ENCODE measurements around the gene UFL1. TPM values are rescaled to one million over a fixed set of nuclear protein-coding genes. Genes with fewer than 3 reads are reported as not detected.

UFL1 gene
- total and polyA plus RNA-seq, 2 of the 8 experiments (the other 6 are each of a cell fraction or from before 2014, with no cell fraction given): 2.2 to 10.2 TPM

DNA sequence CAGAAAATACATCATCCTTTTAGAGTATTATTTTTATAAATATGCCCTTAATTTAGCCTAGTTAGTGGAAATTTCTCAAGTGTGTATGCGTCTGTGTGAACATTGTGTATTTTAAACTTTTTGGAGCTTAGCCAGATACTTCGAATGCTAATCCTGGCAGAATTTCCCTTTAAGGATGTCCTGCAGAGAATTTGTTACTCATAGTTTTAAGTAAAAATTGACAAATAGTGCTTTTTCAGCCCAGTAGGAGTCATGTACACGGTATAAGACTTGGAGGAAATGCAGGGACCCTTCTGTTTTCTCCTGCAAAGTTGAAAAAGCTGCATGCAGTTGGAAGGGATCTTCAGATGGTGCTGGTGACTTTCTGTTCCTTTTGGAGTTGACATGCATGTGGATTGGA, 41.3 kb downstream of the UFL1 start, which contains the start of gene FHL5:
TSS of gene FHL5 (plus strand) at position 243 of the 400 bp plus-strand sequence. CDS start 40,486 bp downstream, outside the sequence.
- H3K27me3 ChIP-seq (replicated peaks in 1 of 4; ENCODE audit: control insufficient read depth in 3 of 4, extremely low read depth in 1 of 4, insufficient read depth in 3 of 4, low read length in 3 of 4): no peaks in the 10 kb centered on the region
- no peak within 1 kb of the TSS for H4K5ac ChIP-seq (ENCODE audit: insufficient read length, low read depth, low read length)
- no peak within 1 kb of the TSS for H2BK20ac ChIP-seq (ENCODE audit: low read length)
- H3K9ac ChIP-seq (replicated peaks in 1 of 4; ENCODE audit: extremely low read depth in 1 of 4, low read depth in 3 of 4, low read length in 3 of 4): no peak within 1 kb of the TSS
- H2BK5ac ChIP-seq (ENCODE audit: low read depth, low read length): no peak within 1 kb of the TSS
- H3K4me3 ChIP-seq (ENCODE audit: extremely low read depth in 1 of 4, insufficient read depth in 2 of 4, low read depth in 3 of 4, low read length in 4 of 4): no peak within 1 kb of the TSS
- no peak for FAIRE-seq
- no peak within 1 kb of the TSS for H3K23ac ChIP-seq (ENCODE audit: insufficient read length)
- no peaks in the 10 kb centered on the region for H3K36me3 ChIP-seq (ENCODE audit: control insufficient read depth in 2 of 4, insufficient read depth in 4 of 4, low read length in 3 of 4)
- H3K79me1 ChIP-seq (ENCODE audit: low read depth, low read length): no peaks in the 10 kb centered on the region
- no peak within 1 kb of the TSS for H4K8ac ChIP-seq (ENCODE audit: extremely low read depth, insufficient read depth, low read length)
- ChIA-PET POLR2A (ENCODE audit: partially characterized antibody) (no interaction called here), CTCF (ENCODE audit: partially characterized antibody) (interaction anchor here (1.7 kb wide), 1 partner anchor 14 kb away, joined by 3 read pairs; no protein-coding TSS in a partner anchor)
- no peaks in the 10 kb centered on the region; a peak in 2 of 7 replicates for H3K4me1 ChIP-seq (replicated peaks in 1 of 4; ENCODE audit: control insufficient read depth in 3 of 4, insufficient read depth in 4 of 4, low read length in 3 of 4)
- no peak within 1 kb of the TSS for H3K14ac ChIP-seq (ENCODE audit: insufficient read length)
- no peak within 1 kb of the TSS for H3K4ac ChIP-seq (replicated peaks; ENCODE audit: insufficient read length, low read depth, low read length)
- no peaks in the 10 kb centered on the region for H3K23me2 ChIP-seq (ENCODE audit: low read depth, low read length)
- no peak within 1 kb of the TSS for H2AK5ac ChIP-seq (ENCODE audit: low read depth, low read length)
- no peak within 1 kb of the TSS for H3K18ac ChIP-seq (ENCODE audit: extremely low read depth, low read length)
- WGBS, 2 experiments (ENCODE audit: extremely low coverage in 1 of 2, insufficient coverage in 1 of 2, insufficient read length in 1 of 2, insufficient replicate concordance in 2 of 2, low coverage in 1 of 2, low lambda C conversion rate in 2 of 2, missing lambda C conversion rate in 1 of 2): 84% methylated on average over 3 of the region's 3 CpGs; no CpG with 5 or more reads in 1 of the 2 experiments
- H2BK12ac ChIP-seq (ENCODE audit: low read depth, low read length): no peak within 1 kb of the TSS
- no peak within 1 kb of the TSS for H3K56ac ChIP-seq (replicated peaks; ENCODE audit: insufficient read length, low read depth, low read length)
- H2BK120ac ChIP-seq (replicated peaks; ENCODE audit: low read depth, low read length): no peak within 1 kb of the TSS
- no peak within 1 kb of the TSS for H3K27ac ChIP-seq (ENCODE audit: low read depth, low read length)
- no peak for DNase-seq (ENCODE audit: low read depth in 1 of 2, low spot score in 2 of 2)
- H4K20me1 ChIP-seq (replicated peaks in 1 of 2; ENCODE audit: control insufficient read depth in 1 of 2, insufficient read depth in 2 of 2, low read length in 2 of 2): no peaks in the 10 kb centered on the region
- no peak within 1 kb of the TSS for H4K91ac ChIP-seq (replicated peaks; ENCODE audit: insufficient read length, low read length)
- no peaks in the 10 kb centered on the region for H3K9me3 ChIP-seq (ENCODE audit: insufficient read depth in 2 of 2, low read depth in 1 of 2, low read length in 1 of 2)
- H3K79me2 ChIP-seq (ENCODE audit: control insufficient read depth in 1 of 2, insufficient read depth in 2 of 2, low read length in 2 of 2): no peaks in the 10 kb centered on the region
- no peak within 1 kb of the TSS for H2BK15ac ChIP-seq (ENCODE audit: low read length)
- 0 out of 2 replicates have a peak within 1 kb of the TSS, but pooled peaks have one; percentile 61 for H2AFZ ChIP-seq (ENCODE audit: low read length)
- H3K4me2 ChIP-seq (ENCODE audit: insufficient read depth in 1 of 2, low read depth in 2 of 2, low read length in 2 of 2): no peak within 1 kb of the TSS
- TF ChIP-seq CTBP2 (IDR thresholded peaks at IDR 0.05; ENCODE audit: borderline replicate concordance, insufficient read depth, insufficient read length, low read length) (no peak), RXRA (IDR thresholded peaks at IDR 0.05; ENCODE audit: insufficient read depth, low read depth, low read length) (no peak), YY1 (IDR thresholded peaks at IDR 0.05; ENCODE audit: low read depth, low read length) (no peak), SUZ12 (IDR thresholded peaks at IDR 0.05; ENCODE audit: low read length) (no peak), JUND (IDR thresholded peaks at IDR 0.05; ENCODE audit: low read length) (no peak), SP2 (IDR thresholded peaks at IDR 0.05; ENCODE audit: low read length) (no peak), RBBP5 (IDR thresholded peaks at IDR 0.05; ENCODE audit: borderline replicate concordance, low read depth, low read length) (no peak), MAFK (IDR thresholded peaks at IDR 0.05; ENCODE audit: low read depth, low read length) (no peak), SIX5 (IDR thresholded peaks at IDR 0.05; ENCODE audit: low read depth, low read length) (no peak), CBX5 (IDR thresholded peaks at IDR 0.05; ENCODE audit: low read depth, low read length) (no peak), RNF2 (IDR thresholded peaks at IDR 0.05; ENCODE audit: borderline replicate concordance, low read depth, low read length, missing control alignments, poor library complexity, severe bottlenecking) (no peak), FOSL1 (IDR thresholded peaks at IDR 0.05; ENCODE audit: insufficient read depth, low read depth, low read length) (no peak)
- TF ChIP-seq, protein P1, sequence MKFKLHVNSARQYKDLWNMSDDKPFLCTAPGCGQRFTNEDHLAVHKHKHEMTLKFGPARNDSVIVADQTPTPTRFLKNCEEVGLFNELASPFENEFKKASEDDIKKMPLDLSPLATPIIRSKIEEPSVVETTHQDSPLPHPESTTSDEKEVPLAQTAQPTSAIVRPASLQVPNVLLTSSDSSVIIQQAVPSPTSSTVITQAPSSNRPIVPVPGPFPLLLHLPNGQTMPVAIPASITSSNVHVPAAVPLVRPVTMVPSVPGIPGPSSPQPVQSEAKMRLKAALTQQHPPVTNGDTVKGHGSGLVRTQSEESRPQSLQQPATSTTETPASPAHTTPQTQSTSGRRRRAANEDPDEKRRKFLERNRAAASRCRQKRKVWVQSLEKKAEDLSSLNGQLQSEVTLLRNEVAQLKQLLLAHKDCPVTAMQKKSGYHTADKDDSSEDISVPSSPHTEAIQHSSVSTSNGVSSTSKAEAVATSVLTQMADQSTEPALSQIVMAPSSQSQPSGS (IDR thresholded peaks at IDR 0.05; ENCODE audit: low read length): no peak

All from H1 (cell line).